HepG2 (cell line): ENCODE results near the gene SEC61A2.

ENCODE experiments used
- CTCF ChIP-seq: sonication (generic); formaldehyde crosslinking; IDR thresholded peaks from 2 replicates; pipeline ENCODE4 v1.5.0; 2020; ENCODE audit warnings: mild to moderate bottlenecking, missing genetic modification reagents, moderate library complexity
- ZNF317 ChIP-seq: sonication (generic); formaldehyde crosslinking; IDR thresholded peaks from 2 replicates; pipeline ENCODE4 v1.5.0; 2020; ENCODE audit warnings: mild to moderate bottlenecking, missing genetic modification reagents

DNA sequence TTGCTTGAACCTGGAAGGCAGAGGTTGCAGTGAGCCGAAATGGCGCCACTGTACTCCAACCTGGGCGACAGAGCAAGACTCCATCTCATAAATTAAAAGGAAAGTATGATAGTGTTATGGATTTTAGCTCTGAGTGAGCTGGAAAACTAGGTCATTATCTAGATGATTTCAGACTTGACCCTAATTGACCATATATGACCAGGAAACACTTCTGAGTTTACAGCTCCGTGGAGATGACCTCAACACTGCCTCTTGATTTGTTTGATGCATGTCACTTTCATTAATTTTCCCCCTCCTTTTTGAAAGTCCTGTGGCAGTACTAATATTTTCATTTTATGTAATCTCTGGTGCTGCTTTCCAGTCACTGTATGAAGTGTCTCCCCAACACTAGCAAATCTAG is 7.8 kb upstream of the SEC61A2 start:
- TF ChIP-seq ZNF317 (CRISPR knock-in tag), result no peak
- TF ChIP-seq CTCF, result no peak
